Body of pancreas (tissue), 4 donors: Measurements from ENCODE around the gene DIS3L2.

Experiments used
- CTCF ChIP-seq, 7 experiments: fragments of 450-650 bp in 4 of 7; fragments of 200-600 bp in 3 of 7; sonication (generic) in 3 of 7; IDR thresholded peaks; one replicate each; pipeline ENCODE4 v1.5.1; 2016 to 2019; ENCODE audit warnings: antibody characterized with exemption in 7 of 7
- POLR2A ChIP-seq, 3 donors: fragments of 450-650 bp; IDR thresholded peaks; one replicate each; pipeline ENCODE4 v1.6.1; 2016; ENCODE audit warnings: antibody characterized with exemption in 3 of 3, mild to moderate bottlenecking in 2 of 3

DNA sequence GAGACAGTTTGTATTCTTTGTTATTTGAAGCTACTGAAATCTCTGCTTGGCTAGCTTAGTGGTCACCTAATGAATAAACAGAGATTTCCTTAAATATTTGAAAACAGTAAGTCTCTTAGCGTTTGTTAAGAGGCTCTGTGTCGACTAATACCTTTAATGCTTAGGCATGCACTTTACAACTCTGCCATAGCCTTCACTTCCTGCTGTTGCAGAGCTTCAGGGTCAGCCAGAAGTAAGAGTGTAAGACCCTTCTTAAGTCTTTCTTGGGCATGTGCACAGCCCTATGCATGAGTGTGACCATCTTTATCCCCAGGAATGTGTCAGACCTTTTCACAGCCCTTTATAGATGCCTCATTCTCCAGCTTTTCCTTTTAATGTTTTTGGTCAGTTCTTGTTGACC is 221.8 kb downstream of the DIS3L2 start:
- TF ChIP-seq POLR2A (IDR thresholded peaks at IDR 0.05): no peak
- no peak for TF ChIP-seq CTCF (IDR thresholded peaks at IDR 0.05)
